Upper lobe of left lung (tissue), 6 donors: Measurements from ENCODE around the gene FXYD5. TPM values are rescaled to one million over a fixed set of nuclear protein-coding genes. Genes with fewer than 3 reads are reported as not detected.

ENCODE experiments used
- ATAC-seq, 2 donors: fragments of 200-7000 bp; cut with Tn5 transposase; one replicate each; pipeline ENCODE4 v1.9.1; 2022; ENCODE audit warnings: mild to moderate bottlenecking in 2 of 2, moderate library complexity in 2 of 2; ENCODE audit not compliant: low FRiP score in 2 of 2
- DNase-seq, 2 donors: peaks; one replicate each; pipeline ENCODE4 v3.0.0-alpha.2; 2019 to 2020
- H3K27ac ChIP-seq, 4 donors: fragments of 200-600 bp; sonication (generic); one replicate each; pipeline ENCODE4 v1.5.1; 2016 to 2019
- H3K27me3 ChIP-seq, 4 donors: fragments of 200-600 bp; sonication (generic); one replicate each; pipeline ENCODE4 v1.5.1; 2017 to 2019
- H3K36me3 ChIP-seq, 4 donors: fragments of 200-600 bp; sonication (generic); one replicate each; pipeline ENCODE4 v1.5.1; 2016 to 2019
- H3K4me1 ChIP-seq, 4 donors: fragments of 200-600 bp; sonication (generic); one replicate each; pipeline ENCODE4 v1.5.1; 2018 to 2019
- H3K4me3 ChIP-seq, 4 donors: fragments of 200-600 bp; sonication (generic); one replicate each; pipeline ENCODE4 v1.5.1; 2017 to 2019; ENCODE audit warnings: mild to moderate bottlenecking in 2 of 4, moderate library complexity in 1 of 4
- H3K9me3 ChIP-seq, 4 donors: fragments of 200-600 bp; sonication (generic); one replicate each; pipeline ENCODE4 v1.5.1; 2018 to 2019
- CTCF ChIP-seq, 6 experiments: fragments of 450-650 bp in 4 of 6; fragments of 200-600 bp in 2 of 6; sonication (generic) in 2 of 6; IDR thresholded peaks; one replicate each; pipeline ENCODE4 v1.5.1; 2016 to 2019; ENCODE audit warnings: antibody characterized with exemption in 6 of 6
- EP300 ChIP-seq, 4 donors: sonication (generic); formaldehyde crosslinking; IDR thresholded peaks; one replicate each; pipeline ENCODE4 v1.5.1; 2017; ENCODE audit warnings: antibody characterized with exemption in 4 of 4, control low read depth in 2 of 4
- POLR2A ChIP-seq, 4 donors: fragments of 450-650 bp; IDR thresholded peaks; one replicate each; pipeline ENCODE4 v1.5.1; 2016 to 2017; ENCODE audit warnings: antibody characterized with exemption in 4 of 4, mild to moderate bottlenecking in 2 of 4
- POLR2AphosphoS5 ChIP-seq, 2 donors: sonication (generic); formaldehyde crosslinking; IDR thresholded peaks; one replicate each; pipeline ENCODE4 v1.5.1; 2017; ENCODE audit warnings: antibody characterized with exemption in 2 of 2
- WGBS, 2 donors: methylation state at CpG; one replicate each; pipeline ENCODE4 v1.1.5; 2017 to 2018; 5-methylcytosine and 5-hydroxymethylcytosine counted together
- total RNA-seq, 6 donors: library from RNA; depleted of rRNA in 4 of 6; stranded (reverse); fragments of >200 nt in 4 of 6; gene quantifications; one replicate each; pipeline versions ENCODE4 v1.1.0 to v1.2.1, GENCODE V29; 2016 to 2021
- donor health status: DM: no; HTN: no; CAD: no; lungs with moderate emphysema.
- donor health status: DM: no; HTN: yes; CAD: no; lungs with severe emphysema.

Gene FXYD5
- total RNA-seq, 6 donors from 2014 or later = 40.4 to 153 (median 91.8) TPM

- no peak overlapping the region for H3K4me3 ChIP-seq
- H3K9me3 ChIP-seq = no peaks in the 10 kb centered on the region
- H3K27me3 ChIP-seq = no peaks in the 10 kb centered on the region
- WGBS, 2 donors = 51 to 60% methylated on average over 5 of the region's 5 CpGs
- H3K27ac ChIP-seq = peak overlapping the region in 2 of 4 donors; percentile 64 to 66
- no peaks in the 10 kb centered on the region for H3K36me3 ChIP-seq
- no peak for DNase-seq
- TF ChIP-seq POLR2AphosphoS5 (IDR thresholded peaks at IDR 0.05) = no peak
- no peak for TF ChIP-seq EP300 (IDR thresholded peaks at IDR 0.05)
- no peak for TF ChIP-seq POLR2A (IDR thresholded peaks at IDR 0.05)
- no peak for TF ChIP-seq CTCF (IDR thresholded peaks at IDR 0.05)
- ATAC-seq = no peak
- peaks cover 5 to 19% (median 7%) of the 10 kb centered on the region in 4 donors for H3K4me1 ChIP-seq
These were observed 51.8 kb downstream of the FXYD5 start for GRCh38 chr19:35206379-35206778.

- H3K36me3 ChIP-seq = no peaks in the 10 kb centered on the region
- ATAC-seq (no peak), DNase-seq (no peak)
- peak overlapping the region in 2 of 4 donors; percentile 64 to 66 for H3K27ac ChIP-seq
- no peaks in the 10 kb centered on the region for H3K27me3 ChIP-seq
- TF ChIP-seq CTCF (IDR thresholded peaks at IDR 0.05) = no peak
- TF ChIP-seq POLR2A (IDR thresholded peaks at IDR 0.05) = no peak
- no peak for TF ChIP-seq EP300 (IDR thresholded peaks at IDR 0.05)
- TF ChIP-seq POLR2AphosphoS5 (IDR thresholded peaks at IDR 0.05) = no peak
- H3K4me3 ChIP-seq = no peak overlapping the region
- H3K9me3 ChIP-seq = no peaks in the 10 kb centered on the region
- WGBS, 2 donors = 100% methylated on average over 1 of the region's 1 CpG
- H3K4me1 ChIP-seq = peaks cover 10 to 24% (median 12%) of the 10 kb centered on the region in 4 donors
These were observed 52.3 kb downstream of the FXYD5 start for GRCh38 chr19:35206855-35207254.

- Histone ChIP-seq H3K9me3 (no peaks in the 10 kb centered on the region), H3K4me1 (peaks cover 15 to 30% (median 17%) of the 10 kb centered on the region in 4 donors), H3K27ac (no peak overlapping the region), H3K36me3 (no peaks in the 10 kb centered on the region), H3K27me3 (no peaks in the 10 kb centered on the region), H3K4me3 (no peak overlapping the region)
- ATAC-seq (no peak), DNase-seq (no peak)
- no peak for TF ChIP-seq POLR2A (IDR thresholded peaks at IDR 0.05)
- no peak for TF ChIP-seq POLR2AphosphoS5 (IDR thresholded peaks at IDR 0.05)
- no peak for TF ChIP-seq EP300 (IDR thresholded peaks at IDR 0.05)
- no peak for TF ChIP-seq CTCF (IDR thresholded peaks at IDR 0.05)
- 75 to 79% methylated on average over 8 of the region's 8 CpGs for WGBS, 2 donors
These were observed 52.9 kb downstream of the FXYD5 start for GRCh38 chr19:35207391-35207871.

- Histone ChIP-seq H3K27me3 (no peaks in the 10 kb centered on the region), H3K27ac (no peak overlapping the region), H3K36me3 (no peaks in the 10 kb centered on the region), H3K4me3 (no peak overlapping the region), H3K4me1 (peaks cover 22 to 37% (median 23%) of the 10 kb centered on the region in 4 donors), H3K9me3 (no peaks in the 10 kb centered on the region)
- TF ChIP-seq POLR2A (IDR thresholded peaks at IDR 0.05) (no peak), CTCF (IDR thresholded peaks at IDR 0.05) (no peak), EP300 (IDR thresholded peaks at IDR 0.05) (no peak), POLR2AphosphoS5 (IDR thresholded peaks at IDR 0.05) (no peak)
- no peak for DNase-seq
- WGBS, 2 donors = 87 to 88% methylated on average over 8 of the region's 8 CpGs
- no peak for ATAC-seq
These were observed 53.6 kb downstream of the FXYD5 start for GRCh38 chr19:35208121-35208520.

GRCh38 chr19:35209646-35210045, 55.1 kb downstream of the FXYD5 start:
- WGBS, 2 donors = 89% methylated on average over 4 of the region's 4 CpGs
- no peak for TF ChIP-seq CTCF (IDR thresholded peaks at IDR 0.05)
- no peak for TF ChIP-seq POLR2A (IDR thresholded peaks at IDR 0.05)
- no peak for TF ChIP-seq POLR2AphosphoS5 (IDR thresholded peaks at IDR 0.05)
- no peak for TF ChIP-seq EP300 (IDR thresholded peaks at IDR 0.05)
- H3K9me3 ChIP-seq = no peaks in the 10 kb centered on the region
- ATAC-seq (no peak), DNase-seq (no peak)
- H3K36me3 ChIP-seq = no peaks in the 10 kb centered on the region
- no peak overlapping the region for H3K4me3 ChIP-seq
- H3K4me1 ChIP-seq = peaks cover 33 to 50% (median 38%) of the 10 kb centered on the region in 4 donors
- no peak overlapping the region for H3K27ac ChIP-seq
- no peaks in the 10 kb centered on the region for H3K27me3 ChIP-seq
